T-cell (primary cell): ENCODE data around the gene RASL12. TPM values are rescaled to one million over a fixed set of nuclear protein-coding genes. Genes with fewer than 3 reads are reported as not detected.

ENCODE experiments used
- ATAC-seq, 4 experiments: fragments of 200-7000 bp in 3 of 4; fragments of 150-1000 bp in 1 of 4; cut with Tn5 transposase; replicated peaks in 1 of 4; 1 replicate in 3 of 4; 2 replicates in 1 of 4; pipeline ENCODE4 v1.10.0; 2021; ENCODE audit warnings: moderate library complexity in 3 of 4, mild to moderate bottlenecking in 2 of 4, moderate number of reproducible peaks in 1 of 4
- CTCF ChIA-PET, 2 donors: fragments of 300-600 bp; sonication (Branson Sonifier 250); formaldehyde crosslinking; loops; one replicate each; lab custom pipeline; 2022; ENCODE audit warnings: antibody characterized with exemption in 2 of 2; lab: Charles Lee
- POLR2A ChIA-PET, 2 donors: fragments of 300-600 bp; sonication (Branson Sonifier 250); formaldehyde crosslinking; loops; one replicate each; lab custom pipeline; 2022; ENCODE audit warnings: antibody characterized with exemption in 2 of 2; lab: Charles Lee
- DNase-seq, 35 experiments: peaks; one replicate each; pipeline versions ENCODE4 v3.0.0 to v3.0.0-alpha.2; 2013 to 2023
- H3K27ac ChIP-seq: one replicate; pipeline ENCODE4 v1.5.1; 2013; ENCODE audit warnings: low read length
- H3K27me3 ChIP-seq, 2 experiments: replicated peaks in 1 of 2; 1 replicate in 1 of 2; 2 replicates in 1 of 2; pipeline versions ENCODE4 v1.6.1 to v1.7.0; 2013; ENCODE audit warnings: low read length in 1 of 2, mixed read lengths in 1 of 2; ENCODE audit not compliant: control insufficient read depth in 2 of 2, insufficient read depth in 2 of 2; ENCODE audit errors: extremely low read depth in 1 of 2
- H3K36me3 ChIP-seq, 2 donors: 1 replicate in 1 of 2; 2 replicates in 1 of 2; pipeline versions ENCODE4 v1.6.1 to v1.7.0; 2013; ENCODE audit warnings: low read length in 1 of 2; ENCODE audit not compliant: control insufficient read depth in 2 of 2, insufficient read depth in 1 of 2; ENCODE audit errors: extremely low read depth in 1 of 2
- H3K4me1 ChIP-seq, 2 experiments: 1 replicate in 1 of 2; 2 replicates in 1 of 2; pipeline versions ENCODE4 v1.6.1 to v1.7.0; 2013; ENCODE audit warnings: low read length in 2 of 2, mixed read lengths in 1 of 2; ENCODE audit not compliant: insufficient read depth in 2 of 2, control insufficient read depth in 1 of 2; ENCODE audit errors: extremely low read depth in 1 of 2
- H3K4me3 ChIP-seq, 2 donors: 1 replicate in 1 of 2; 2 replicates in 1 of 2; pipeline versions ENCODE4 v1.5.1 to v1.7.0; 2013; ENCODE audit warnings: mild to moderate bottlenecking in 2 of 2, low read length in 1 of 2, moderate library complexity in 1 of 2; ENCODE audit not compliant: control insufficient read depth in 1 of 2; ENCODE audit errors: extremely low read depth in 1 of 2
- H3K9me3 ChIP-seq: 2 replicates; pipeline ENCODE4 v1.7.0; 2013
- H3K27ac Mint-ChIP-seq, 2 donors: one replicate each; pipeline ENCODE4 v1.8.0; 2020 to 2021; ENCODE audit warnings: mild to moderate bottlenecking in 2 of 2, mixed read lengths in 2 of 2
- H3K27me3 Mint-ChIP-seq, 2 donors: one replicate each; pipeline ENCODE4 v1.8.0; 2021 to 2022; ENCODE audit warnings: mixed read lengths in 2 of 2
- H3K36me3 Mint-ChIP-seq: one replicate; pipeline ENCODE4 v1.8.0; 2021; ENCODE audit warnings: mixed read lengths
- H3K4me1 Mint-ChIP-seq, 3 donors: one replicate each; pipeline ENCODE4 v1.8.0; 2020 to 2022; ENCODE audit warnings: mixed read lengths in 3 of 3, mild to moderate bottlenecking in 1 of 3
- H3K4me3 Mint-ChIP-seq, 3 donors: one replicate each; pipeline ENCODE4 v1.8.0; 2020 to 2022; ENCODE audit warnings: mild to moderate bottlenecking in 3 of 3, mixed read lengths in 3 of 3, moderate library complexity in 3 of 3
- H3K9me3 Mint-ChIP-seq, 3 donors: one replicate each; pipeline ENCODE4 v1.8.0; 2020 to 2022; ENCODE audit warnings: mixed read lengths in 3 of 3
- WGBS: methylation state at CpG from one replicate; pipeline ENCODE4 v1.1.5; 2013; ENCODE audit warnings: missing lambda C conversion rate; ENCODE audit not compliant: insufficient coverage; 5-methylcytosine and 5-hydroxymethylcytosine counted together
- total RNA-seq, 35 experiments: library from RNA in 6 of 35; stranded (reverse) in 6 of 35; fragments of 120-200 nt in 1 of 35; gene quantifications; one replicate each; pipeline versions ENCODE4 v1.2.1 to v1.2.4 and lab custom pipeline; 2013 to 2026

Gene RASL12
- total RNA-seq, 5 donors from 2014 or later (not counting 1 experiment from before 2014, with no cell fraction given) = 0.09 to 0.18 TPM; not detected in 3

- Mint-ChIP-seq H3K4me1 (peaks cover 11 to 15% (median 13%) of the 10 kb centered on the region in 3 donors), H3K9me3 (no peaks in the 10 kb centered on the region), H3K36me3 (no peaks in the 10 kb centered on the region), H3K27ac (no peak overlapping the region), H3K27me3 (peaks cover 11 to 12% of the 10 kb centered on the region in 2 donors), H3K4me3 (no peak overlapping the region)
- peak in 2 of 35 experiments; percentile 8 for DNase-seq
- ChIA-PET POLR2A (interaction anchor here in 1 of 2 donors (0.5 kb wide), 1 partner anchor 682 kb away, joined by 3 read pairs; no protein-coding TSS in a partner anchor), CTCF (no interaction called here)
- Histone ChIP-seq H3K36me3 (no peaks in the 10 kb centered on the region), H3K9me3 (no peaks in the 10 kb centered on the region), H3K4me3 (no peak overlapping the region), H3K27ac (no peak overlapping the region), H3K4me1 (peaks cover 2 to 10% of the 10 kb centered on the region in 2 experiments), H3K27me3 (peaks cover 0 to 29% of the 10 kb centered on the region in 2 experiments)
- WGBS = 88% methylated on average over 5 of the region's 6 CpGs
- no peak for ATAC-seq
These were observed 18.9 kb upstream of the RASL12 start for GRCh38 chr15:65086680-65087111.

GRCh38 chr15:65085990-65086679 is 18.3 kb upstream of the RASL12 start:
- H3K36me3 Mint-ChIP-seq = no peaks in the 10 kb centered on the region
- 89% methylated on average over 5 of the region's 6 CpGs for WGBS

DNA sequence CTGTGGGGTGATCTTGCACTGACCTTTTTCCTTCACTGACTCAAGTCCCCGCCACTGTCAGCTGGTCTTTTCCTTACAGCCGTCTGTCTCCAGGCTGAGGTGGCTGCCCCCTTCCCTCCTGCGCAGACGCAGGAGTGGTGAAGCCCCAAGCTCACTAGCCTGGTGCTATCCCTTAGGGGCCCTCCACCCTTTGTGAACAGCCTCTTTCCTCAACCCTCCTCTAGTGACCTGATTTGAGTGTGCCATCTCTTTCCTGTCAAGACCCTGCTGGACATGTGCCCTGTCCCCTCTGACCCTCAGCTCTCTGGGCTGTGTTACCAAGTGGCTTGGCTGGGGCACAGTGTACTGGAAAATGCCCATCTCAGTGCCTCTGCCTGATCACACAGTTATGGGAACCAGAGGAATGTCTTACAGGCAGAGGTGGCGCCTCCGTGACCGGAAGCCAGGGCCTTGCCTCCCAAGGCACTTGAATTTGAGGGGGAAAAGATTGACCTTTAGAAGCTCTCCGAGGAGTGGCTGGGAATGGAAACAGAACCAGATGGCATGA is 17.5 kb upstream of the RASL12 start:
- Histone ChIP-seq H3K4me3 (no peak overlapping the region), H3K27ac (no peak overlapping the region), H3K27me3 (peaks cover 0 to 32% of the 10 kb centered on the region in 2 experiments), H3K36me3 (no peaks in the 10 kb centered on the region), H3K4me1 (peaks cover 2 to 13% of the 10 kb centered on the region in 2 experiments), H3K9me3 (no peaks in the 10 kb centered on the region)
- Mint-ChIP-seq H3K27ac (no peak overlapping the region), H3K4me3 (no peak overlapping the region), H3K27me3 (peaks cover 11 to 12% of the 10 kb centered on the region in 2 donors), H3K4me1 (peaks cover 11 to 15% (median 15%) of the 10 kb centered on the region in 3 donors), H3K9me3 (no peaks in the 10 kb centered on the region), H3K36me3 (no peaks in the 10 kb centered on the region)
- 95% methylated on average over 6 of the region's 8 CpGs for WGBS
- DNase-seq = no peak
- POLR2A ChIA-PET = interaction anchor here in 1 of 2 donors (0.5 kb wide), 1 partner anchor 33 kb away, joined by 8 read pairs; no protein-coding TSS in a partner anchor
- ATAC-seq = no peak
- CTCF ChIA-PET = no interaction called here

More at GRCh38 chr15:65085990-65086679, 18.3 kb upstream of the RASL12 start:
- Mint-ChIP-seq H3K4me1 (peaks cover 11 to 15% (median 15%) of the 10 kb centered on the region in 3 donors), H3K4me3 (no peak overlapping the region), H3K27me3 (peaks cover 11 to 12% of the 10 kb centered on the region in 2 donors), H3K9me3 (no peaks in the 10 kb centered on the region), H3K27ac (no peak overlapping the region)
- Histone ChIP-seq H3K4me3 (no peak overlapping the region), H3K27me3 (peaks cover 0 to 32% of the 10 kb centered on the region in 2 experiments), H3K27ac (no peak overlapping the region), H3K36me3 (no peaks in the 10 kb centered on the region), H3K9me3 (no peaks in the 10 kb centered on the region), H3K4me1 (peaks cover 2 to 13% of the 10 kb centered on the region in 2 experiments)
- DNase-seq = peak in 1 of 35 experiments; percentile 17
- ATAC-seq = peak in 1 of 4 experiments; percentile 12
- ChIA-PET CTCF (no interaction called here), POLR2A (interaction anchor here in 1 of 2 donors (0.5 kb wide), 1 partner anchor 681 kb away, joined by 3 read pairs; no protein-coding TSS in a partner anchor)

- DNase-seq = no peak
- Histone ChIP-seq H3K4me1 (peaks cover 2 to 13% of the 10 kb centered on the region in 2 experiments), H3K27me3 (peaks cover 0 to 35% of the 10 kb centered on the region in 2 experiments), H3K27ac (no peak overlapping the region), H3K9me3 (no peaks in the 10 kb centered on the region), H3K4me3 (no peak overlapping the region), H3K36me3 (no peaks in the 10 kb centered on the region)
- ChIA-PET POLR2A (interaction anchor here in 1 of 2 donors (0.5 kb wide), 1 partner anchor 32 kb away, joined by 8 read pairs; no protein-coding TSS in a partner anchor), CTCF (no interaction called here)
- 68% methylated on average over 5 of the region's 7 CpGs for WGBS
- Mint-ChIP-seq H3K27ac (no peak overlapping the region), H3K4me3 (no peak overlapping the region), H3K27me3 (peaks cover 11 to 12% of the 10 kb centered on the region in 2 donors), H3K36me3 (no peaks in the 10 kb centered on the region), H3K9me3 (no peaks in the 10 kb centered on the region), H3K4me1 (peaks cover 11 to 15% (median 15%) of the 10 kb centered on the region in 3 donors)
- no peak for ATAC-seq
These were observed 16.9 kb upstream of the RASL12 start for GRCh38 chr15:65084500-65085206.

GRCh38 chr15:65083262-65083701 is 15.5 kb upstream of the RASL12 start:
- Histone ChIP-seq H3K36me3 (no peaks in the 10 kb centered on the region), H3K9me3 (no peaks in the 10 kb centered on the region), H3K4me1 (peaks cover 2 to 13% of the 10 kb centered on the region in 2 experiments), H3K27ac (no peak overlapping the region), H3K27me3 (peaks cover 0 to 45% of the 10 kb centered on the region in 2 experiments), H3K4me3 (no peak overlapping the region)
- ChIA-PET POLR2A (interaction anchor here in 1 of 2 donors (1.0 kb wide), 1 partner anchor 50 kb away, joined by 3 read pairs; no protein-coding TSS in a partner anchor), CTCF (interaction anchor here in 1 of 2 donors (1.0 kb wide), 1 partner anchor 50 kb away, joined by 3 read pairs; no protein-coding TSS in a partner anchor)
- DNase-seq (no peak), ATAC-seq (no peak)
- 82% methylated on average over 4 of the region's 7 CpGs for WGBS
- no peak overlapping the region for H3K27ac Mint-ChIP-seq
- no peaks in the 10 kb centered on the region for H3K36me3 Mint-ChIP-seq
- no peak overlapping the region for H3K4me3 Mint-ChIP-seq
- H3K27me3 Mint-ChIP-seq = peaks cover 20 to 21% of the 10 kb centered on the region in 2 donors
- H3K9me3 Mint-ChIP-seq = no peaks in the 10 kb centered on the region
- peaks cover 13 to 15% (median 15%) of the 10 kb centered on the region in 3 donors for H3K4me1 Mint-ChIP-seq
